ENCODE results near the gene TRIO.

Gene TRIO

DNA sequence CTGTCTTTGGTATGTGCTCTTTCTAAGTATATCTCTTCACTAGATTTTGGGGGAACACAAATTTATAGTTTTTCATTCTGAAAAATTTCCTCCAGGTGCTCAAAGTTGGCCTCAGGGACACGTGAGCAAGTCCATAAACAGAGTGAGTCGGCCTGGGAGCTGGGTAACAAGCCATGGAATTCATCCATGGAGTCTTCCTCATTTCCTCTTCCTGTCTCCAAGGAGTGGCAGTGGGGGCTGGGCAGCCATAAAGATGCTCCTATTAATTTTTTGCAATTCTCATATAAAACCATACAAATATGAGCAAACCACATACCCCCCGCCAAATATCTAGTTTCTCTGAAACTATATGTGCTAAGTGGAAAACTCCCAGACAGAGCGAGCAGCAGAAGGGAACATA is 301.9 kb downstream of the TRIO start:
- DNase-seq, result no peak

DNA sequence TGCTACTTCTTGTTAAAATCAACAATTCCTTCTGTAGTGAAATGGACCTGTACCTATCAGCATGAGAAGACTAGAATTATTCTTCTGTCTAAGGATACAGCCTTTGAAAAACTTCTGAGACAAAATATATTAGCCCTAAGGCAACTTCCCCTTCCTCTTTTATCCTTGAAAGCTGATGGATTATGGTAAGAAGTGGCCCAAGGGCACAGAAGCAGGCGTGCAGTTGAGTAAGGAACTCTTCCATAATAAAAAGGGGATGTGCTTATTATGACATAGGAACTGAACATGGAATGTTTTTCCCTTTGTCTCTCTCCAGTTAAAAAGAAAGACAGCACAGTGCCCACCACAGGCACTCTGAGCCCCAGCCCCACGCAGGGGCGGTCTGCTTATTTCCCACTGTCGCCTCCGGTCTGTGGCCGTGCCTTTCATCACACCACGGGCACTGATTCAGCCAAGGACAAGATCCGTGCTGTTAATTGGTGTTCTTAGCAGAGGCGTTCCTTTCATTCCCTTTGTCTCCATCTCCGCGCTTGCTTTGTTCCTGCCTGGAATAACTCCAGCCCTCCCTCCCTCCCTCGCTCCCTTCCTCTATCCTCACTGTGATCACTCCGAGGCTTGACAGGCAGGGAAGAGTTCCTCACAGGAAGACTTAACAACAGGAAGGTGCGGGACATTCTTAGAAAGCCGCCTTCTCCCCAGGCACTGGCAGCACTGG is 302.6 kb downstream of the TRIO start:
- peak; percentile 85 for DNase-seq

DNA sequence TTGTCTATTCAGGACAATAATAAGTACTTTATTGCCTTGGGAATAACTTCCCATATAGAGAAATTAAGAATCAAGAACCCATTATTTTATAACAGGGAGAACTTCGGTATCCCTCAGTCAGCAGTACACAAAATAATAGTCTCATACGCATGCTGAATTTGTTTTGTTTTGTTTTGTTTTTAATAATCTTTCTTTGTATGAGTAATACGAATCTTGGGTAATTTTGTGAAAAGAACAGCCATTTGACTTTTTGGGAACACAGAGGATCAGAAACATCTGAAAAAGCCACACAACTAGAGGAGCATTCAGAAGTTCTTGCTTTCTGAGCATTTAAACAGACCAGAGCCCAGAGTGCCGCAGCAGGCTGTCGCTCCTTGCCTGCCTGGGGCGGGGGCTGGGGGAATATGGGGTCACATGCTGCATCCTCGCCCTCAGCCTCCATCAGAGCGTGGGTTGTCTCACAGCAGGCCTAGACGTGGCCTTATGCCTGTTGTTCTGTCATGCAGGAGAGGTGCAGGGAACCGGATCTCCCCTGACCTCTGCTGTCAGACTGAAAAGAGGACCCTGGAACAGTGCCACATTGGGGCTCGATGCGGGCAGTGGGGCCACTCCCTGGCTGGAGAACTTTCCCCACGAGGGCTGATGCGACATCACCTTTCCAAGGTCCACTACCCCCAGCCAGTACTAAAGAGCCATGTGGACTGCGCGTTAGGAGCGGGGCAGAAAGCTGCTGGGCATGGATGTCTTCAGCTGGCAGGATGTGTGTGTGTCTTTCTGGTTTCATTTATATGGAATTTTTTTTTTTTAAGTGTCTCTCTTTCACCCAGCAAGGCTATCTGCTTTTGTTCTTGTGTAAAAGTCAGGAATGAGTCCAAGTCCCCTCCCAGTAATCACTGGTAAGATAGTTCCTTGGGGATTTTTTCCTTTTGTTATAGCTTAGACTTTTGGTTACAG is 305.1 kb downstream of the TRIO start:
- DNase-seq, result no peak

DNA sequence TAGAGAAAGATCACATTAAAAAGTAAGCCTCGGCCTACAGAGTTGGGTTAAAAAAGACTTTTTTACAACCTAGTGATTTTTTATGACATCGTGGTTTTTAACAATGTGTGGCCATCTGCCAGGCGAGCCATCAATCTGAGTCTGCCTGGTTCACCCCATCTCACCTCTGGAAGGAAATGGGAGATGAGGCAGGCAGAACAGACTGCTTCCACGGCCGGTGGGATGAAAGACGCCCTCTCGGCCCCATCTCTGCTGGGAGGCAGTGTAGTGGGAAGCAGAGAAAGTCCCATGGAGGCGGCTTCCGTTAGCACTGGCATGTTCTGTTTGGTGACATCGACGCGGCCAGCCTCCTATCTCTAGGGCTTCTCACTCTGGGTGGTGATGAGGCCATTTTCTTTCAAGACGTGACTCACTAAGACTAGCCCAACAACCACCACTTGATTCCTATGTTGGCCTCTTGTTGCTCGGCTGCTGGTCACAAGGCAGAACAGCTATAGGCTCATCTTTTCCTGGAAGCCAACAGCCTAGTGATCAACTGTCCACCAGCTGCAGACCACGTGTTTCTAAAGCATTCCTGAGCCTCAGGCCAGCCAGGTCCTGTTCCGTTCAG is 306.0 kb downstream of the TRIO start:
- DNase-seq, result no peak

DNA sequence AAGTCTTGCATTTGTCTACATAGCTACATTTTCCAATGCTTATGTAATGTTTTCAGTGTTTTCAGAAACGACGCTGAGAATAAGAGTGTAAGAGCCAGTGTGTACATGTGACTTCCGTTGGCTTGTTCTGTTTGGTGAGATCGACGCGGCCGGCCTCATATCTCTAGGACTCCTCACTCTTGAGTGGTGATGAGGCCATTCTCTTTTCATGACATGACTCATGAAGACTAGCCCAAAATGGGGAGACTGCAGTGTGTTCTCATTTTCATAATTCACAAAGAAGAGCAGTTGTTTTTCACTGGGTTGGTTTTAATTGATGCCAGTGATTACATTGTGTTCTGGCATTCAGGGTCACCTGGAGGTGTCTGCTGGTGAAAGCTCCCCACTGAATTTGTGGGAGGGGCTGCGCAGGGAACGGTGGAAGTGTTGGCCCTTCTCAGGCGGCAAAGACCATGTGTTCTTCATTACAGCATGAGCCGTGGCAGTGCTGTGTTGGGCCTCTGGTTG is 306.9 kb downstream of the TRIO start:
- no peak for DNase-seq

DNA sequence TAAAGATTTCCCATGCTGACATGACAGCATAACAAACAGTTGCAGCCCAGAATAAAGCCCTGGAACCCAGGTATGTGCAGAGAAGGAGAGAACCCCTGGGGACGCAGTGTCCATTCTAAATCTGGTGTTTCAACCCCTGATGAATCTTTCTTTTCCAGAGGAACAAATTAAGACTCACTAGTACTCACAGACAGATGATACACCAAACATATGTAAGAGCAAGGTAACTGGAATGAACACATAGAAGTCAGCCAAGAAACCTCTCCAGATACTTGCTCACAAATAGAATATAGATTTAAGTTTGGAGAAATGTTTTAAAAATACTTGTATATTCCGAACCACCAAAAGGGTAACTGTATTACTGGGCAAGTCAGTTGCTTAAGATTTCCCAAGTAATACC is 307.6 kb downstream of the TRIO start:
- no peak for DNase-seq

DNA sequence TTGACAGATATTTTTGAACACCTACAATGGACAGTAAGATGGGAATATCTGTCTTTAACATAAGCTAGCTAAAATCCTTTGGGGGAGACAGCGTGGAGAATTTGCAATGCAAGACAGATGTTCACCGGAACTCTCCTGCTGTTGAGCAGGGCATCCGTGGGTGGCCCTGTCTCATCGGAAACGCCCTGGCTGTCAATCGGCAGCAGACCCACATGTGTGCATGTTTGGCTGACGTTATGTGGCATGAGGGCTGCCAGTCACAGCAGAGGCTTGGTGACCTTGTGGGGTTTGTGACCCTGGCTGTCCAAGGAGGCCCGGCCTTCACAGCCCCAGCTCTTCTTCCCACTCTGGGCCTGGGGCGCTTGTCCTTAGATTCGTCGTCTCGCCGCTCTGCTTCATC is 308.7 kb downstream of the TRIO start:
- DNase-seq, result no peak

DNA sequence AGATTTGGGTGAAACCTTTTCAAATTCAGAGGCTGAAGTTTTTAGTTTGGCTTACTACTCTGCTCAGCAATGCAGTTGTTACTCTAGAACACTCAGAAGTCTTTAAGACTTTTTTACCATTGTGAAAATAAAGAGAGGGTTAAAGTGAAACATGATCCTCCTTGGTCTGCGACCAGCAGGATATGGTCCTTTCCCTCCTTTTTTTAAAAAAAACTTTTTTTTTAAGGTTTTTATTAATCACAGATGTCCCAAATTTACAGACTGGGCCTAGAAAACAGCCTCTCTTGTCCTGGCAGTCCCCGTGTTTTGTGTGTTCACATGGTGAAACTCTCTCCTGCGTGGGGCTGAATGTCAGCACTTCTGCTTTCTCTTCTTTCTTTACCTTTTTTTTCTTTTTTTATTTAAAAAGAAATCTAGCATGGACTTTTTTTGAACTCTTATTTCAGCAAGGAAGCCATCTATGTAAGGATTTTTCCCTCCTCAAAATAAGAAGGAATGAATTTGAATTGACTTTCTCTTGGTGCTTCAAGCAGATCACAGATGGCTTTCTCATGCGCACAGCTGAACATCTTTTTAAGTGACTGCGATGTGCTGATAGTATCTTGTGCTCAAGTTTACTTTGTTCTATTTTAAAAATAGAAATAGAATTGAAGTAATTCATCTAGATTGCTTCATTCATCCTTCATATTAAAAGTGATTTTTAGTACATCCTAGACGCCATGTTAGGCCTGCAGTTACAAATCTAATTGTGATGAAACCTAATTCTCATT is 309.7 kb downstream of the TRIO start:
- DNase-seq, result no peak

DNA sequence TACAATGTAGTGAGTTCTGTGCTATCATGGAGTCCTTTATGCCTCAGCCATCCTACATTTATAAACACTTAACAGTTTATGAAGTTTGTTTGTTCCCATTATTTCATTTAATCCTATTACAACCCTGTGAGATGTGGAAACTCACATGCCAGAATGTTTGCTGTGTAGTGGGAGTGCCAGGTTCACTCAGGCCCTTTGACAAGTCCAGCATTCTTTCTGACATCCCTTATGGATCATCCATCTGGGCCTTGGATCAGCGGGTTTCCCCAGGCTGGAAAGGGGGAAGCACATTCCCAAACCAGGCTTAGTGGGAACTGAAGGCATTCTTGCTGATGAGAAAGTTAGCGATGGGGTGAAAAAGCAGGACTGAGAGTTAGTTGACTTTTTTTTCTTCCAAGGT is 310.3 kb downstream of the TRIO start:
- DNase-seq, result no peak

DNA sequence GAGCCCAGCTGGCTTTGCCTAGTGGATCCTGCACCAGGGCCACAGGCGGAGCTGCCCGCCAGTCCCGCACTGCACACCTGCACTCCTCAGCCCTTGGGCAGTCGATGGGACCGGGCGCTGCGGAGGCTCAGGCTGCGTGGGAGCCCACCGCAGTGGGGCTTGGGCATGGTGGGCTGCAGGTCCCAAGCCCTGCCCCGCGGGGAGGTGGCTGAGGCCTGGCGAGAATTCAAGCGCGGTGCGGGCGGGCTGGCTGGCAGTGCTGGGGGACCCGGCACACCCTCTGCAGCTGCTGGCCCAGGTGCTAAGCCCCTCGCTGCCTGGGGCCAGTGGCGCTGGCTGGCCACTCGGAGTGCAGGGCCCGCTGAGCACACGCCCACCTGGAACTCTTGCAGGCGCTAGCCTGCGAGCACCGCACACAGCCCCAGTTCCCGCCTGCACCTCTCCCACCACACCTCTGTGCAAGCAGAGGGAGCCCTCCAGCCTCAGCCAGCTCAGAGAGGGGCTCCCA is 312.7 kb downstream of the TRIO start:
- DNase-seq, result no peak

DNA sequence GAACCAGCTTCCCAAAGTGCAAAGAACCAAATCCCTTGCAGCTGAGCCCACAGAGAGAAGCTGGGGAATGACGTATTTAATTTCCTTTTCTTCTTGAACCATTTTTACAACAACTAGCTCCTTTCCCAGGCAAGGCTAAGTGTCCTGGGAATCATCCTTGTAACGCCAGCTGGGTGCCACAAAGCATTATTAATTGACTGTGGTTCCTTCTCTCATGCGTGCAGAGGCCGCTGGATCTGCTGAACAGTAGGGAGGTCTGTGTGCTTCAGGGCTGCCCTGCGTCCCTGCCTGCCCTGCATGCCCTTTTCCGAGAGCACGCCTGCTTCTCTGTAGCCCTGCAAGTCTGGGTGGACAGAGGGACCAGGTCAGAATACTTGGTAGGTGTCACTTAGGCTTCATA is 314.3 kb downstream of the TRIO start:
- peak; percentile 41 for DNase-seq

DNA sequence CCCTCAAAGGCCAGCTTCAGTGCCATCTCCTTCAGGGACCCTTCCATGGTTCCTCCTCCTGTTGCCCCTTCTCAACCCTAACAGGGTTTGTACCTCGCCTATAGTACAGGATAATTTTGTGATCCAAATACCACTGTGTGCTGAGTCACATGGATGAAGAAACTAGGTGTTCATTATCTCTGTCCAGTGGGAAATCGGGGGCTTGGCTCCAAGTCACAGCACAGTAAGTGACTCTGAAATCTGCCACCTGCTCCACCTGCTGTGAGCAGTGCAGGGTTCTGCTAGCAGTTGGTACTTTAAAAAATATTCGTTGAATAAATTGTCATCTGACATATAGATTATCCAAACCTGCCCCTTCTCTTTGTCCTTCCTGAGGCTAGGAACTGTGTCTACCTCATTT is 315.3 kb downstream of the TRIO start:
- DNase-seq, result peak; percentile 77

DNA sequence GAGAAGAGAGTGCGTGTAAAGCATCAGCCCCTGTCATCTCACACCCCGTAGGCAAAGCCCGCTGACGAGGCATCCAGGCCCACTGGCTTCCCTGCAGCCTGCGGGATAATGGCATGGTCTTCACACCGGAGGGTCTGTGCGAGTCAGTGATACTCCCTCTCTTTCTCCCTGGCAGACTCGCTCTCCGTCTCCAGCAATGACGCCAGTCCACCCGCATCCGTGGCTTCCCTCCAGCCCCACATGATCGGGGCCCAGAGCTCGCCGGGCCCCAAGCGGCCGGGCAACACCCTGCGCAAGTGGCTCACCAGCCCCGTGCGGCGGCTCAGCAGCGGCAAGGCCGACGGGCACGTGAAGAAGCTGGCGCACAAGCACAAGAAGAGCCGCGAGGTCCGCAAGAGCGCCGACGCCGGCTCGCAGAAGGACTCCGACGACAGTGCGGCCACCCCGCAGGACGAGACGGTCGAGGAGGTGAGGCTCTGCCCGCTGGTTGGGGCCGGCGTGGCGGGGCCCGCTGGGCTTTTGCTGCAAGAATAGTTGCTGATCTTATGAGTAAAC is 317.8 kb downstream of the TRIO start:
- no peak for DNase-seq

DNA sequence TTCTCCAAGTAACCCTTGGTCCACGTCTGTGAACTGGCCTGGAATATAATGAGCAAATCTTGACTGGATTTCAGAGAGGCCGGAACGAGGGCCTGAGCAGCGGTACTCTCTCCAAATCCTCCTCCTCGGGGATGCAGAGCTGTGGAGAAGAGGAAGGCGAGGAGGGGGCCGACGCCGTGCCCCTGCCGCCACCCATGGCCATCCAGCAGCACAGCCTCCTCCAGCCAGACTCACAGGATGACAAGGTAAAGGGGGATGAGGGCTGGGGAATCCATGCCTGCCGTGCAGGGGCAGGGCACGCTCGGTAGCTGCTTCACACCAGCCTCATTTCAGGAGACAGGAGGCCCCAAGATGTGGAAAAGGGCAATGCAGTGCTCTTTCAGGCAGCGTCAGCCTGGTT is 319.5 kb downstream of the TRIO start:
- no peak for DNase-seq

DNA sequence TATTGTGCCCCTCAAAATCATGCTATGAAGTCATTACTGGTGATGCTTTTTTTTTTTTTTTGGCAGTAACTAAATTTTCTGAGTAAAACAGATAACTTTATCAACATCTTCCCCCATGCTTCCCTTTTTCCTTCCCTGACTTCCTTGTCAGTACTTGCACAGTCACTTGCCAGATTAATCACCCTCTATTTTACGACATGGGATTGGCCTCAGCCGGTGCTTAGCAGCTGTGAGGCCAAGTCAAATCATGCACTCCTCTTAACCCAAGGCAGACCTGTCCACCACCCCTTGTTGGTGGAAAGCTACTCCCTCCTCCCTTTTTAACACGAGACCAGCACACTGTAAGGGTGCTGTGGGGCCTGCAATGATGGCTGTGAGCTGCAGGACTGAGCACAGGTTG is 320.5 kb downstream of the TRIO start:
- no peak for DNase-seq

DNA sequence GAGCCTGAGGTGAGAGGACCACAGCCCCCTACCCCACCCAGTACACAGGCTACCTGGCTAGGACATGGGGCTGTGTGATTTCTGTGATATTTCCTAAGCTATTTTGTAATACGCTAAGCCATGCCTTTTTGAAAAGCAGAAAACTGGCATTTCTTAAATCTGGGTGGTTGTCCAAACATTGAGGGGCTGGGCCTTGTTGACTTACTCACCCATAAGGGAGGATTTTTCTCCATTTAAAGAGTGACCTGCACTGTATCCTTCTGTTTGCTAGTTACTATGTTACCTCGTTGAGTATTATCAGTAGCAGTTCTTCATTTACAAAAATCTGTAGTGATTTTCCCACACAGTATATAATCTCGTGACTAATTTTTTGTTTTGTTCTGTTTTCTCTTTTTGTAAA is 321.0 kb downstream of the TRIO start:
- no peak for DNase-seq

DNA sequence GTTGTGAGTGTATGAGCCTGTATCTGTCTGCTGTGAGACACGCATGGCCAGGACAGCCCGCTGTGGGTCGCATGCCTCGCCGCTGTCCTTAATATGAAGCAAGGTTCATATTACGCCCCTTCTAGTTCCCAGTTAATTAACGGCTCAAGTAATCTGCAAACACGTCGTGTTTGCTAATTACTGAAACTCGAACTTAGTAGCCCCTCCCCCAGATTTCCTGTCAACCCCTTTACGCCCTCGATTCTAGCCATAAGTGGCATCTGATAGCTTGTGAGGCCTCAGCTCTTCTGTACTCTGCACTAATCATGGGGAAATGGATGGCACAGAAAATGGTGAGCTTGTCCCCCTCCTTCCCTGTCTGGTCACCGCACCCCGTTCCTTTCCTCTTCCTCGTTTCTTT is 321.5 kb downstream of the TRIO start:
- DNase-seq, result peak; percentile 46

DNA sequence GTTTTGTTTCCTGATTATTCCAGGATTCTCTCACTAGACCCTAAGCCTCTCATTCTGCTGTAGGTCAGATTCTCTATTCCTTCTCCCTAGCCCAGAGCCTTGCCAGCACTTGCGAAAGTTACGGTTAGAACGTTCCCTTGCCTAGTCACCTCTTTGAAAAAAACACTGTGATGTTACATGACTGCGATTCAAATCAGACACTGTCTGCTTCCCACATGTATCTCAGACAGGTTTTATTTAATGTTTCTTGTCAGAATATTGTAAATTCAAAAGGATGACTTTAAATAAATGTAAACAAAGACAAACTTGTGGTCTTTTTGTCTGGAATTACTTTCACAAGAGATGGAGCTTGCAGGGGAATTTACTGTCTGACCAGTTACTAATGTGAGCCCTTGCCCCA is 322.0 kb downstream of the TRIO start:
- no peak for DNase-seq

DNA sequence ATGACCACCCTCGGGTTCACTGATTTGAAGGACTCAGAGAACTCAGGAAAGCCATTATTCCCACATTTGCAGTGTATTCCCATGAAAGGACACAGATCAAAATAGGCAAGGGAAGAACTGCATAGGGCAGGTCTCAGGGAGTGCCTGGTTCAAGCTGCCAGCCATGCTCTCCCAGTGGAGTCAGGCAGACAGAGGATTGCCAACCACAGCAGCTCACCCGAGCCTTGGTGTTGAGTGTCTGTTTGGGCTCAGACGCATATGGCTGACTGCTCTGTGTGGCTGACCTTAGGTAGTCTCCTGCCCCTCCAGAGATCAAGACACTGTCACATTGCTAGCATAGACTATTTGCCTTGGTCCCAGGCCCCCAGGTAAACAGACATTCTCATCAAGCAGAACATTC is 322.6 kb downstream of the TRIO start:
- DNase-seq, result no peak

DNA sequence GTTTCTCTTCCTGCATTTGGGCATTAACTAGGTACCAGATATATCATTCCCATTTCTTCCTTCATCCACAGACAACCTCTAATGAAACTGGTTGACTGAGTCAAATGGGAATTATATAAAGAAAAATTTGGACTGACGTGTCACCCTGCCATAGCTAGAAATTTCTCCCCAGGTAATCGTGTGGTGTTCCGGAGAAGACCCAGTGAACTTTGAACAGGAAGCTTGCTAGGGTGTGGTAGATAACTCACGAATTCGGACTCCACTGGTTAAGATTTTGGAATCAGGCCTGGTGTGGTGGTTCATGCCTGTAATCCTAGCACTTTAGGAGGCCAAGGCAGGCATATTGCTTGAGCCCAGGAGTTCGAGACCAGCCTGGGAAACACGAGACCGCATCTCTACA is 324.1 kb downstream of the TRIO start:
- no peak for DNase-seq

DNA sequence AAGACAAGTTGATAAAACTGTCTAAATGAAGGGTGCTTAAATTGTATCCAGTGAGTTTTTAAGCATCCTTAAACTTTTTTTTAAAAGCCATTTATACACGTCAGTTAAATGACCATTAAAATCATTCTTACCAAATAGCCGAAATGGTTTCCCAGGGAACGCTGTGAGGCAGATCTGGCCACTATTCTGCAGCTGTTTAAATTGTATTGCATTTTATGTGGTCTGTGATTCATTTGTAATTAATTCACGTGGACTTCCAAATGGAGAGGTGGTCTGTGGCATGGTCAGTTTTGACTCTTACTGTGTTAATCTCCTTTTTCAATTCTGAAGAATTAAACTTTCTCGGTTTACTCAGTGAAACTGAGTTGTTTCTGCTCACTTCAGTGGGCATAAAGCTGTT is 324.7 kb downstream of the TRIO start:
- no peak for DNase-seq

Measured in NCI-H146 (cell line).